ENCODE results near the gene ADAMTS8.

The ADAMTS8 gene

GRCh38 chr11:130428316-130429119 lies at the start of gene ADAMTS8:
ADAMTS8 (minus strand) TSS chr11:130428609; CDS start chr11:130428286, 323 bp downstream.
- TF ChIP-seq CTCF (IDR thresholded peaks at IDR 0.05), result no peak

GRCh38 chr11:130477586-130478203 lies 49.3 kb upstream of the ADAMTS8 start:
- TF ChIP-seq CTCF (IDR thresholded peaks at IDR 0.05), result no peak

GRCh38 chr11:130476922-130477491 lies 48.6 kb upstream of the ADAMTS8 start:
- no peak for TF ChIP-seq CTCF (IDR thresholded peaks at IDR 0.05)

- TF ChIP-seq CTCF (IDR thresholded peaks at IDR 0.05), result no peak
These were observed 48.0 kb upstream of the ADAMTS8 start for GRCh38 chr11:130476200-130476921.

GRCh38 chr11:130475426-130476053 lies 47.1 kb upstream of the ADAMTS8 start:
- TF ChIP-seq CTCF (IDR thresholded peaks at IDR 0.05), result no peak

- no peak for TF ChIP-seq CTCF (IDR thresholded peaks at IDR 0.05)
These were observed 46.4 kb upstream of the ADAMTS8 start for GRCh38 chr11:130474637-130475400.

All from LNCAP (cell line).